HG03108 (cell line): Measurements from ENCODE around the gene AMIGO2.
"Not testable (repeated sequence)": the region's sequence is repeated elsewhere in the genome, so short reads cannot be mapped to it uniquely, and the experiment has no call there.

Source experiments
- ATAC-seq: cut with Tn5 transposase; IDR thresholded peaks from one replicate; pipeline ENCODE4 v1.9.1; 2021; ENCODE audit warnings: moderate library complexity; ENCODE audit not compliant: unreplicated experiment

AMIGO2 gene

DNA sequence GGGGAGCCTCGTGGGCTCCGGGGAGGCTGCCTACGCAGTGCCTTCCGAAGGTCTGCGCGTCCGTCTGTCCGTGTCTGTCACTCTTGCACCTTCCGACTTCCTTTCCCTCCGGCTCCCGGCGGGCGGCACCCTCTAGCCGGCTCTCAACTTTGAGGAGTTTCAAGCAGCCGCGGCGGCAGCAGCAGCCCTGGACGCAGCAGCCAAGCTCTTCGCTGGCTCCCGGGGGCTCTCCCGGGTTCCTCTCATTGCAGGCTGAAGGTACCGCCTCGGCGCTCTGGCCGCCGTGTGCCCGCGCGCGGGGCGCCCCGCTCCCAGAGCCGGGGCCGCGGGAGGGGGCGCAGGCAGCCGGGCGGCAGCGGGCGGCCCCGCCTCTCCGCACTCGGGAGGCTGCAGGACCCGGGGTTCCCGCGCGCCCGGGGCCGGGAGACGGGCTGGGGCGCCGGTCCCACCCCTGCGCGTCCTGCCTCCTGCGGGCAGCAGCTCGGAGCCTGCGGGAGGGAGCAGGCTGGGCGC lies at the start of gene AMIGO2, which contains the start of gene PCED1B:
Gene AMIGO2 (minus strand): TSS at position 492 of the 513 bp plus-strand sequence. CDS start 957 bp downstream, outside the sequence.
Gene PCED1B (plus strand): TSS at position 154 of the 513 bp plus-strand sequence. CDS start 155,443 bp downstream, outside the sequence.
- no peak for ATAC-seq

DNA sequence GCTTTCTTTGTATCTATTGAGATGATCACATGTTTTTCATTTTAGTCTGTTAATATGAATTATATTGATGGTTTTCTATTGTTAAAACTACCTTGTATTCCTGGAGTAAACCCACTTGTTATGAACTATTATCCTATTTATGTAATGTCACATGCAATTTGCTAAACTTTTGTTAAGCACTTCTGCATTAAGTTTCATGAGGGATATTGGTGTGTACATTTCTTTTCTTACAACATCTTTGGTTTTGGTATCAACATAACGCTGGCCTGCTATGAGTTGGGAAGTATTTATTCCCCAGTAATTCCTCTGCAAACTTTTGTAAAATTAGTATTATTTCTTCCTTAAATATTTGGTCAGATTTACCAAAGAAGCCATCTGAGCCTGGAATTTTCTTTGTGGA lies 46.5 kb upstream of the AMIGO2 start:
- no peak for ATAC-seq

GRCh38 chr12:47124451-47124850 lies 44.7 kb upstream of the AMIGO2 start:
- ATAC-seq = no peak

- no peak for ATAC-seq
Measured at GRCh38 chr12:47123730-47124129, 44.0 kb upstream of the AMIGO2 start.

DNA sequence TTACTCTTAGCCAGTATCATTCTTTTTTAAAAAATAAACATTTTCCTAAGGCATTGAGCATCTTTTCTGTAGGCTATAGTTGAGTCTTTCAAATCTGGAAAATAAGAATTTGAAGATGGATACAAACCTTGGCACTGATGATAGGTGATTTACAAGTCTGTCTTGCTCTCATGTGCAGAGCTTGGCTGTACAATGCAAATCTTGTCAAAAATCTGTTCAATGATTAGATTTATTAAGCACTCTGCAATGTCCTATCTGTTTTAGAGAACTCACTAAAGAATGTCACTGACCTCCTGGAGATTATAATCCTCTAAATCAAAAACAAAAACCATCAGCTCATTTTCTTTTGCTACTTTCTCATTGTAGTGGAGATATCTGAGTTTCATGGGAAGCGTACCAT lies 42.8 kb upstream of the AMIGO2 start:
- no peak for ATAC-seq

DNA sequence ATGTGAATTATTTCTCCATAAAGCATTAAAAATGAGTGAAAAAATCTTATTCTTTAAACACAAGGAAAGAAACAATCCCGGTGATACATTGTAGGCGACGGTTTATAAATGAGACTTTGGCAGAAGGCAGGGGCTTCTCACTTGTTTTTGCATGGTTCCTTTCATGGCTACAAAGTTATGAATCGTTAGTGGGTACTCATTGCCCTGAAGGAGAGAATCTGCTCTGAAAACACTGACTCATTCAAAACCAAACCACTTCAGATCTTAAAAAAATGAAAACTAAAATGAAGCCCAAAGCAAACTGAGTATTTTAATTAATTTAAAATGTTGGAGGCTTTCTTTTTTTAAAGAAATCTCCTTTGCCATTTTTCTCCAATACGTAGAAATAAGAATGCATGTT lies 41.4 kb upstream of the AMIGO2 start:
- ATAC-seq = no peak

DNA sequence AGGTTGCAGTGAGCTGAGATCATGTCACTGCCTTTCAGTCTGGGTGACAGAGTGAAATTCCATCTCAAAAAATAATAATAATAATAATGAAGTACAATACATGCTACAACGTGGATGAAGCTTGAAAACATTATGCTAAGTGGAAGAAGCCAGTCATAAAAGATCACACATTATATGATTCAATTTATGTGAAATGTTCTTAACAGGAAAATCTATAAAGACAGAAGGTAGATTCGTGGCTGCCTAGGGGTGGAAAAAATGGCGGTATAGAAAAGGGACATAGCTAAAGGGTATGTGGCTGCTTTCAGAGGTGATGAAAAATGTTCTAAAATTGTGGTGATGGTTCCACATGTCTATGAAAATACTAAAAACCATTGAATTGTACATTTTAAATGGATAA lies 41.0 kb upstream of the AMIGO2 start:
- no peak for ATAC-seq

- ATAC-seq = not testable (repeated sequence)
Measured at GRCh38 chr12:47117305-47117704, 37.5 kb upstream of the AMIGO2 start.

DNA sequence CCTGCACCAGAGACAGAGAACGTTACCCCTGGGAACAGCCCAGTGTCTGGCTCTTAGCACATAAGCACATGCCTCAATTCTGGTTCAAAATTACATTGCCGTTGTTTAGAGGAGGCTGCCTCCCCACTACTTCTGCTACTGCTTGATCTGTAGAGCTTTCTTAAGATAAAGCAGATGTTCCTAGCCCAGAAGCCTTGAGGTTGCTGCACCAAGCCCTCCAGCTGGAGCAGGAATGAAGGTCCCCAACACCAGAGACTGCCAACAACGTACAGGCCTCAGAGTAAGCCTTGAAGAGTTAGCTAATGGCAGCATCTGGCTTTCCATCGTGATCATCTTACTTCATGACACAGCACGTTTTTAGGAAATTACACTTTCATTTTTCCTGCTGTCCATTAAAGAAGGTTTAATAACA lies 34.7 kb upstream of the AMIGO2 start:
- no peak for ATAC-seq

- ATAC-seq = no peak
Measured at GRCh38 chr12:47112679-47113078, 32.9 kb upstream of the AMIGO2 start.

DNA sequence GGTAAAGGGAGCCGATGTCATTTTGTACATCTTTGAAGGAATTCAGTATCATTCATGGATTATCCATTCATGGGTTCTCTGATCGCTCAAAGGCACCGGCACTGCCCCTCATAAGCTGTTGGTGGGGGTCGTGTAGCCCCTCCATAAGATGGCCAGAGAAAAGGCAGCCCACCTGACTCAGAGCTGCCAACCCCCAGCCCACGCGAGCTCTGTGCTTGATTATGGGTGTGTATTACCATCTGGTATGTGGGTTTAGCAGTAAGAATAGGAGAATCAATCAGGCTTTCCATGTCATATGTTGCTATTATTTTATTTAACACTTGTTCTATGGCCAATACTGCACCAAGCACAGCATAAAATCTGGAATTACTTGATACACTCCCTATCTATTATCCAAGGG lies 32.1 kb upstream of the AMIGO2 start:
- no peak for ATAC-seq

GRCh38 chr12:47111392-47111778 lies 31.6 kb upstream of the AMIGO2 start:
- ATAC-seq = no peak

- no peak for ATAC-seq
Measured at GRCh38 chr12:47110718-47111391, 31.1 kb upstream of the AMIGO2 start.

GRCh38 chr12:47110011-47110541 lies 30.3 kb upstream of the AMIGO2 start:
- ATAC-seq = no peak

DNA sequence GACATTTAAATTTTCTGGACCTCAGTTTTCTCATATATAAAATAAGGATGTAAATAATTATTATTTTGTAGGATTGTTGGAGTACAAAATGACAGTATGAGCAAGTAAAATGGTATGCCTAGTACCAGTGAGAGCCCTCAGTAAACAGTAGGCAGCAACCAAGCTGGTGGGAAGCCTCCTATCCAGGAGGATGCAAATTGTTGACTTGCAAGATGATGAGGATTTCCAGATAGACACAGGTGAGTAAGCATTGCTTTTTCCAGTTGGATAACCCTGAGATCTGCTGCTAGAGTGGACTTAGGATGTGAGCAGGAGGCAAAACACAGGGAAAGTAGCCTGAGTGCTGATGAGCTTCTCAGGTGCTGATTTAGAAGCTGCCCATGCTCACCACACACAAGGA lies 28.2 kb upstream of the AMIGO2 start:
- no peak for ATAC-seq

DNA sequence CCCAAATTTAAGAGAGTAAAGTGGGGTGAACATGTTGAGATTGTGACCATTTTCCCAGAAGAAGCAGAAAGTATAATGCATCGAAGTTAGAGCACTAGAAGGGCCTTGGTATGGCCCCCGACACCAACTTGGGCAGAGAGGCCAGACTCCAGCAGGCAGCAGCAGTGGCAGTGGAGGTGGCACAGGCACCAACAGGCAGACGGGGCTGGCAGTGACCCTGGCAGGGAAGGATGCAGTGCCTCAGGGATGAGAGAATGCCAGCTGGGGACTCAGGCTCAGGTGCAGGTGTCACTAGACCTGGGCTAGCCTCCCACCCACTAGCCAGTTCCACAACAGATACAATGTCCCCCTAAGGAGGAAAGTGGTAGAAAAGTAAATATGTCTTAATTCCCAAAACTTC lies 27.7 kb upstream of the AMIGO2 start:
- no peak for ATAC-seq

- no peak for ATAC-seq
Measured at GRCh38 chr12:47105914-47106674, 26.3 kb upstream of the AMIGO2 start.

DNA sequence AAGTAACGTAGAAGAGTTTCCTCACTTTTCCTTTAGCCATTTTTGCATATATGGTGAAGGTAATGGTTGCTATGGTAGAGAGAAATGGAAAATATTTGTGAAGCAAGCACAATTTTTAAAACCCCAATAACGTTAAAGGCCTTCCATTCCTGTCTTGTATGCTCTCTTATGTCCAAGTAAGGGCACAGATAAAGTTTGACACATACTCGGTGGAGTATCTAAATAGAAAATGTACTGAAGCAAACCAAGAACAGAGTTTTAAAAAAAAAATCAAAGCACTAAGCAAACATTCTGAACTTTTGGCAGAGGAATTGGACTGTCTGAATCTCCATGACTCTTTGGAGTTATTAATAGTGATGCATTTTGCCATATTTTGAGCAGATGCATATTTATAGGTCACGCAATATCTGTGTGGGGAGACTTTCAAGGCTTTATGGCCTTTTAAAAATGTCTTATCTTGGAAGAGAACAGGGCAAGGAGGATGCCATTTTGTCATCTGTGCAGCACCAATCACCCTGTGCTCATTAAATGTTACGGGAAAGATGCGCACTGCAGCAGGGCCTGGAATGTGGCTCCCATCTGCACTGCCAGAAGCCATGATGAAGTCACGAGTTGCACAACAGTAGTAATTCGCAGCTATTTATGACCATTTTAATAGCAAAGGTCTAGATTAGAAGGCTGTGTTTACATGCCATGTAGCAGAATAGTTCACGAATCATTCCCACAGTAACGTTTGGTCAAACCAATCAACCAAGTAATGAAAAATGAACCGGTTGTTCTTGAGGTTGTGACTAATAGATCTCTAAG lies 23.3 kb upstream of the AMIGO2 start:
- ATAC-seq = no peak

DNA sequence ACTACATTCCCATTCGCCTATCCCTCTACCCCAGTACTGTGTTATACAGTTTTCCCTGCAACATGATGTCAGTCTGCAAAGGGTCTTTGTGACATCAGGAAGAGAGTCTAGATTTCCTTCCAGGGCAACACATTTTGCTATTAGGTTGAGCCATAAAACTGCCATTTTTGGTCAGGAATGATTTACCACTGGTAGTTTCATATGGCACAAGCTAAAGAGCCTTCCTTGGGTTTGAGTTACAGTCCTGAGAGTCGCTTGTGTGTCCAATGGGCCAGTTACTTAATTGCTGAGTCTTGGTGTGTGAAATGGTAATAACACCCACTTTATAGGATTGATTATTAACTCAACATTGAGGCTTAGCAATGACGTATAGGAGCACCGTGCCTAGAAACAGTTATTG lies 22.6 kb upstream of the AMIGO2 start:
- ATAC-seq = no peak

DNA sequence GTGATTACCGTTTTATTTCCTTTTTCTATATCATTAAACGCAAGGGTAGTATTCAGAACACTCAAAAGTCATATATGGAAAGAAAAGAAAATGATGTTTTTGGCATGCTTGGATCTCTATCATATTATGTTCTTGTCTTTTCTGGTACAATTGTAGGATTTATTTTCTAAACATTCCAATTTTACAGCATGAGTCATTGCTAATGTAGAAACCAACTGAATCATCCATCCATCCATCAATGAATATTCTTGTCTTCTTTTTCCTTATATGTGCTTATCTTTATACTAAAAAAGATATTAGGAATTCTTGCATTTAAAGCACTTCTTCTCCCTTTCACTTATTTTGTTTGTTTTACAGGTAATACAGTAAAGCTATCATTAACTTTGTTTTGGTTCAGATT lies 20.4 kb upstream of the AMIGO2 start:
- ATAC-seq = no peak

GRCh38 chr12:47099610-47100009 lies 19.9 kb upstream of the AMIGO2 start:
- no peak for ATAC-seq
